22Rv1 (cell line): ENCODE results near the gene GEN1.

Experiments used
- CTCF ChIP-seq: fragments of 450-650 bp; IDR thresholded peaks from 2 replicates; pipeline ENCODE4 v1.5.1; 2017; ENCODE audit warnings: mild to moderate bottlenecking
- ZFX ChIP-seq: fragments of 450-650 bp; IDR thresholded peaks from 2 replicates; pipeline ENCODE4 v1.6.1; 2017; ENCODE audit warnings: antibody characterized with exemption, borderline replicate concordance

GRCh38 chr2:17822445-17823117 lies 68.6 kb downstream of the GEN1 start:
- no peak for TF ChIP-seq CTCF
- no peak for TF ChIP-seq ZFX
